Osteocyte (in vitro differentiated cells): Measurements from ENCODE around the gene EPS8L1. TPM values are rescaled to one million over a fixed set of nuclear protein-coding genes. Genes with fewer than 3 reads are reported as not detected.

ENCODE experiments used
- DNase-seq: peaks from one replicate; pipeline ENCODE4 v3.0.0; 2021; ENCODE audit warnings: mixed read lengths; ENCODE audit not compliant: unreplicated experiment; ENCODE audit errors: extremely low spot score
- H3K27ac Mint-ChIP-seq: one replicate; pipeline ENCODE4 v1.8.0; 2021; ENCODE audit warnings: mild to moderate bottlenecking, mixed read lengths; ENCODE audit not compliant: unreplicated experiment
- H3K27me3 Mint-ChIP-seq: one replicate; pipeline ENCODE4 v1.8.0; 2021; ENCODE audit warnings: mixed read lengths; ENCODE audit not compliant: unreplicated experiment
- H3K36me3 Mint-ChIP-seq: one replicate; pipeline ENCODE4 v1.8.0; 2021; ENCODE audit warnings: mixed read lengths; ENCODE audit not compliant: unreplicated experiment
- H3K4me1 Mint-ChIP-seq: one replicate; pipeline ENCODE4 v1.8.0; 2021; ENCODE audit warnings: mixed read lengths; ENCODE audit not compliant: unreplicated experiment
- H3K4me3 Mint-ChIP-seq: one replicate; pipeline ENCODE4 v1.8.0; 2021; ENCODE audit warnings: mild to moderate bottlenecking, moderate library complexity, mixed read lengths; ENCODE audit not compliant: unreplicated experiment
- H3K9me3 Mint-ChIP-seq: one replicate; pipeline ENCODE4 v1.8.0; 2021; ENCODE audit warnings: mixed read lengths; ENCODE audit not compliant: unreplicated experiment
- CTCF ChIP-seq: fragments of 200-600 bp; sonication (generic); IDR thresholded peaks from 2 replicates; pipeline ENCODE4 v1.5.0; 2021; ENCODE audit warnings: antibody characterized with exemption, mild to moderate bottlenecking, moderate library complexity
- total RNA-seq: library from RNA; stranded (reverse); gene quantifications from 2 replicates; pipeline ENCODE4 v1.2.1, GENCODE V29; 2021

Gene EPS8L1
- total RNA-seq, 1 donor from 2014 or later, result 4.5 TPM

- Mint-ChIP-seq H3K36me3 (no peaks in the 10 kb centered on the region), H3K4me3 (no peak overlapping the region), H3K4me1 (peaks cover 14% of the 10 kb centered on the region), H3K27ac (no peak overlapping the region), H3K27me3 (peaks cover 50% of the 10 kb centered on the region), H3K9me3 (no peaks in the 10 kb centered on the region)
- DNase-seq, result no peak
- TF ChIP-seq CTCF, result no peak
Measured at GRCh38 chr19:55076321-55076720, 652 bp downstream of the EPS8L1 start.

GRCh38 chr19:55077106-55077505, 1.4 kb downstream of the EPS8L1 start:
- TF ChIP-seq CTCF, result no peak
- no peak overlapping the region for H3K4me3 Mint-ChIP-seq
- no peaks in the 10 kb centered on the region for H3K9me3 Mint-ChIP-seq
- peaks cover 16% of the 10 kb centered on the region for H3K4me1 Mint-ChIP-seq
- DNase-seq, result no peak
- no peaks in the 10 kb centered on the region for H3K36me3 Mint-ChIP-seq
- no peak overlapping the region for H3K27ac Mint-ChIP-seq
- H3K27me3 Mint-ChIP-seq, result peaks cover 53% of the 10 kb centered on the region

- Mint-ChIP-seq H3K36me3 (no peaks in the 10 kb centered on the region), H3K4me3 (no peak overlapping the region), H3K4me1 (peaks cover 20% of the 10 kb centered on the region), H3K27ac (no peak overlapping the region), H3K27me3 (peaks cover 62% of the 10 kb centered on the region), H3K9me3 (no peaks in the 10 kb centered on the region)
- no peak for TF ChIP-seq CTCF
- no peak for DNase-seq
Measured at GRCh38 chr19:55078996-55079395, 3.3 kb downstream of the EPS8L1 start.

- Mint-ChIP-seq H3K9me3 (no peaks in the 10 kb centered on the region), H3K4me1 (peaks cover 20% of the 10 kb centered on the region), H3K27me3 (peaks cover 63% of the 10 kb centered on the region), H3K27ac (no peak overlapping the region), H3K4me3 (peak overlapping the region; percentile 67), H3K36me3 (no peaks in the 10 kb centered on the region)
- TF ChIP-seq CTCF, result no peak
- peak; percentile 80 for DNase-seq
Measured at GRCh38 chr19:55079400-55080038, 3.9 kb downstream of the EPS8L1 start.

GRCh38 chr19:55080121-55080967, 4.7 kb downstream of the EPS8L1 start:
- no peak for TF ChIP-seq CTCF
- peak overlapping the region; percentile 67 for H3K4me3 Mint-ChIP-seq
- H3K27ac Mint-ChIP-seq, result no peak overlapping the region
- H3K36me3 Mint-ChIP-seq, result no peaks in the 10 kb centered on the region
- DNase-seq, result peak; percentile 89
- H3K27me3 Mint-ChIP-seq, result peaks cover 65% of the 10 kb centered on the region
- H3K9me3 Mint-ChIP-seq, result no peaks in the 10 kb centered on the region
- H3K4me1 Mint-ChIP-seq, result peaks cover 20% of the 10 kb centered on the region
